ENCODE results near the gene GADD45G.

The GADD45G gene

DNA sequence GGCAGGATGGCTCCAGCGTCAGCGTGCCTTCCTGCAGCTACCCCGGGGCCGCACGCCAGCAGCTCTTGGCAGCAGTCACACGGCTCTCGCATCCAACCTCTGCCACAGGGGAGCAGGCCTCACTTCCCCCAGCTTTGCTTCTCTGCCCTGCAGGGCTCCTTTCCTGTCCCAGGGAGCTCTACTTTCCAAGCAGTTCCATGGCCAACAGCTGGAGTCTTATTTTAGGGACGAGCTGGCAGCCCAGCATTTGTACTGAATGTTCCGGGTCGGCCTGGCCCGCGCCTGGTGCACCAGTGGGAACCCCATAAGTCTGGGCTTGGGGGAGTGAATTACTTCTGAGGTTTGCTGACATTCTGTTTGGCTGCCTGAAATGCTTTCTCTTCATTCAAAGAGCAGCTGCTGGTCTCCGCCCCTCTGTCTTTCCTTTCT, 34.6 kb downstream of the GADD45G start:
- Histone ChIP-seq H3K9ac (no peak overlapping the region), H2AFZ (ENCODE audit: low read depth) (no peak overlapping the region), H3K27ac (no peak overlapping the region), H3K4me1 (ENCODE audit: low read depth, poor library complexity, severe bottlenecking) (no peaks in the 10 kb centered on the region), H3K36me3 (ENCODE audit: insufficient read depth) (no peaks in the 10 kb centered on the region), H3K79me2 (ENCODE audit: insufficient read depth, low read depth) (no peaks in the 10 kb centered on the region), H3K4me3 (IDR thresholded peaks at IDR 0.05; ENCODE audit: insufficient read depth, low read depth, low read length) (no peak overlapping the region), H3K27me3 (ENCODE audit: insufficient read depth, low read depth) (no peaks in the 10 kb centered on the region), H3K4me2 (no peak overlapping the region), H4K20me1 (ENCODE audit: insufficient read depth) (no peaks in the 10 kb centered on the region)
- TF ChIP-seq, protein P1, sequence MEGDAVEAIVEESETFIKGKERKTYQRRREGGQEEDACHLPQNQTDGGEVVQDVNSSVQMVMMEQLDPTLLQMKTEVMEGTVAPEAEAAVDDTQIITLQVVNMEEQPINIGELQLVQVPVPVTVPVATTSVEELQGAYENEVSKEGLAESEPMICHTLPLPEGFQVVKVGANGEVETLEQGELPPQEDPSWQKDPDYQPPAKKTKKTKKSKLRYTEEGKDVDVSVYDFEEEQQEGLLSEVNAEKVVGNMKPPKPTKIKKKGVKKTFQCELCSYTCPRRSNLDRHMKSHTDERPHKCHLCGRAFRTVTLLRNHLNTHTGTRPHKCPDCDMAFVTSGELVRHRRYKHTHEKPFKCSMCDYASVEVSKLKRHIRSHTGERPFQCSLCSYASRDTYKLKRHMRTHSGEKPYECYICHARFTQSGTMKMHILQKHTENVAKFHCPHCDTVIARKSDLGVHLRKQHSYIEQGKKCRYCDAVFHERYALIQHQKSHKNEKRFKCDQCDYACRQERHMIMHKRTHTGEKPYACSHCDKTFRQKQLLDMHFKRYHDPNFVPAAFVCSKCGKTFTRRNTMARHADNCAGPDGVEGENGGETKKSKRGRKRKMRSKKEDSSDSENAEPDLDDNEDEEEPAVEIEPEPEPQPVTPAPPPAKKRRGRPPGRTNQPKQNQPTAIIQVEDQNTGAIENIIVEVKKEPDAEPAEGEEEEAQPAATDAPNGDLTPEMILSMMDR (conservative IDR thresholded peaks at IDR 0.05; ENCODE audit: low read depth, low read length), result no peak

DNA sequence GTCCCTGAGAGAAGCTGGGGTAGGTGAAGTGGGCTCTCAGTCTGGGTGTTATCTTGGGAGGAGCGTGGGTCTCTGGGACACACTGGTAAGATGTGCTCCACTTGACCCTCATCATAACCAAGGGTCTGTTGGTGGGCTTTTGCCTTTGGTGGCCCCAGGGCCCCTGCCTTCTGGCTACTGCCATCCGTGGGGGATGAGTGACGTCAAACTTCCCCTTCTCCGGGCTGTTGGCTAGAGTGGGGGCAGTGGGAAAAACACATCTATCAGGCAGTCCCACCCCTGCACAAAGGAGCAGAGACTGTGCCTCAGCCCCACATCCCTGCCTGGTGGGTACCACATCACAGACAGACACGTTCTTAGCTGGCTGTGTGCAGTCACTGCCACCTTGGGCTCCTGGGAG, 35.1 kb downstream of the GADD45G start:
- H3K9ac ChIP-seq, result no peak overlapping the region
- H3K4me2 ChIP-seq, result no peak overlapping the region
- no peak overlapping the region for H3K4me3 ChIP-seq (IDR thresholded peaks at IDR 0.05; ENCODE audit: insufficient read depth, low read depth, low read length)
- H3K4me1 ChIP-seq (ENCODE audit: low read depth, poor library complexity, severe bottlenecking), result no peaks in the 10 kb centered on the region
- H3K79me2 ChIP-seq (ENCODE audit: insufficient read depth, low read depth), result no peaks in the 10 kb centered on the region
- H4K20me1 ChIP-seq (ENCODE audit: insufficient read depth), result no peaks in the 10 kb centered on the region
- H3K27me3 ChIP-seq (ENCODE audit: insufficient read depth, low read depth), result no peaks in the 10 kb centered on the region
- no peak overlapping the region for H2AFZ ChIP-seq (ENCODE audit: low read depth)
- no peaks in the 10 kb centered on the region for H3K36me3 ChIP-seq (ENCODE audit: insufficient read depth)
- TF ChIP-seq, protein P1 (conservative IDR thresholded peaks at IDR 0.05; ENCODE audit: low read depth, low read length), result no peak
- no peak overlapping the region for H3K27ac ChIP-seq

DNA sequence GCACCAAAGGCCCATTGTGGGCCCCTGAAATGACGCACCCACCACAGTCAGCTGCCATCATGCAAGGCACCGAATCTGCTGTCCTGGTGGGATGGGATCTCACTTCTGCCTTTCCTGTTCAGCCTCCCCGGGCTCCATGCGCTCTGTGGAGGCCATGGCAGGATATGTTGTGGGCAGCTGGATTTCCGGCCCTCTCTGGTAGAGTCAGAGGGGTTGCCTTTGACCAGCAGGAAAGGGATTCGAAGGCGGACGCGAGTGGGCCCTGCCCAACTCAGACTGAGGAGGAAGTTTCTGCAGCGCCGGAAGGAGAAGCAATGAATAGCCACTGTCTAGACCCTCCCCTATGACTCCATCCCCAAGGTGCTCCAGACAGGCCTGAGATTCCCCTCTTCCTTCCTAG, 35.5 kb downstream of the GADD45G start:
- Histone ChIP-seq H3K9ac (no peak overlapping the region), H3K4me1 (ENCODE audit: low read depth, poor library complexity, severe bottlenecking) (no peaks in the 10 kb centered on the region), H4K20me1 (ENCODE audit: insufficient read depth) (no peaks in the 10 kb centered on the region), H3K4me3 (IDR thresholded peaks at IDR 0.05; ENCODE audit: insufficient read depth, low read depth, low read length) (no peak overlapping the region), H3K36me3 (ENCODE audit: insufficient read depth) (no peaks in the 10 kb centered on the region), H3K79me2 (ENCODE audit: insufficient read depth, low read depth) (no peaks in the 10 kb centered on the region), H3K27me3 (ENCODE audit: insufficient read depth, low read depth) (no peaks in the 10 kb centered on the region), H3K27ac (no peak overlapping the region), H2AFZ (ENCODE audit: low read depth) (no peak overlapping the region), H3K4me2 (no peak overlapping the region)
- TF ChIP-seq, protein P1 (conservative IDR thresholded peaks at IDR 0.05; ENCODE audit: low read depth, low read length), result no peak

DNA sequence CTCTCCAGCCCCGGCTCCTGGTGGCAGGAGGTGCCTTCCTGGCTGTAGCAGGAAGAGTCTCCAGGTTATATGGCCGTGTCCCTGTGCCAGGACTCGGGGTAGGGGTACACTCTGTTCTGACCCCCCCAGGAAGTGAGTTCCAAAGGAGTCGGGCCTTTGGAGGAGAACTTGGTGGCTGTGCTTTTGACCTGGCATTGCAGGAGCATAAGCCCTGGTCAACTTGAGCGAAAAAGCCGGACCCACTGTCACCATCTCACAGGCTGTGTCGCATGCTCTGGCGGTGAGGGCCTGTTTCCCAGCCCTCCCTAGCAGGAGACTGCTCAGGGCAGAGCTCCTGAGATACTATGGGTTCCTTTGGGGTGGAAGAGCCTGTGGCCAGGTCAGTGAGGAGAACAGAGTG, 36.0 kb downstream of the GADD45G start:
- Histone ChIP-seq H3K79me2 (ENCODE audit: insufficient read depth, low read depth) (no peaks in the 10 kb centered on the region), H4K20me1 (ENCODE audit: insufficient read depth) (no peaks in the 10 kb centered on the region), H3K4me1 (ENCODE audit: low read depth, poor library complexity, severe bottlenecking) (no peaks in the 10 kb centered on the region), H3K27me3 (ENCODE audit: insufficient read depth, low read depth) (no peaks in the 10 kb centered on the region), H3K4me2 (no peak overlapping the region), H3K27ac (no peak overlapping the region), H3K4me3 (IDR thresholded peaks at IDR 0.05; ENCODE audit: insufficient read depth, low read depth, low read length) (no peak overlapping the region), H3K36me3 (ENCODE audit: insufficient read depth) (no peaks in the 10 kb centered on the region), H3K9ac (no peak overlapping the region), H2AFZ (ENCODE audit: low read depth) (no peak overlapping the region)
- TF ChIP-seq, protein P1 (conservative IDR thresholded peaks at IDR 0.05; ENCODE audit: low read depth, low read length), result no peak
